WTC11 (cell line): ENCODE results near the gene C12orf56.

Experiments used
- ERG ChIP-seq: fragments of 250-450 bp; sonication (Bioruptor Pico); IDR thresholded peaks from 2 replicates; pipeline ENCODE4 v1.8.0; 2021; ENCODE audit warnings: mild to moderate bottlenecking
- FOXJ3 ChIP-seq: sonication (generic); formaldehyde crosslinking; IDR thresholded peaks from 2 replicates; pipeline ENCODE4 v1.9.0; 2021; ENCODE audit warnings: missing genetic modification reagents, mild to moderate bottlenecking, borderline replicate concordance
- HMGXB4 ChIP-seq: sonication (generic); formaldehyde crosslinking; IDR thresholded peaks from 2 replicates; pipeline ENCODE4 v1.8.1; 2023; ENCODE audit warnings: mild to moderate bottlenecking, moderate library complexity, missing genetic modification reagents
- MAX ChIP-seq: sonication (generic); formaldehyde crosslinking; IDR thresholded peaks from 2 replicates; pipeline ENCODE4 v1.8.0; 2022; ENCODE audit warnings: mild to moderate bottlenecking, missing genetic modification reagents

- TF ChIP-seq MAX (CRISPR knock-in tag) = no peak
- TF ChIP-seq ERG (CRISPR knock-in tag) = no peak
- no peak for TF ChIP-seq FOXJ3
- no peak for TF ChIP-seq HMGXB4 (CRISPR knock-in tag)
Observed at GRCh38 chr12:64440100-64440499, 49.5 kb upstream of the C12orf56 start.
